Measurements from ENCODE around the gene PTGFRN. TPM values are rescaled to one million over a fixed set of nuclear protein-coding genes. Genes with fewer than 3 reads are reported as not detected.
A peak's percentile ranks its signal among the peaks of the same experiment; 100 is the strongest.
"Not testable (repeated sequence)": the region's sequence is repeated elsewhere in the genome, so short reads cannot be mapped to it uniquely, and the experiment has no call there.

PTGFRN gene
- total RNA-seq, 1 experiment from 2014 or later = 38.7 TPM

- no peak for TF ChIP-seq ZNF512 (CRISPR knock-in tag; IDR thresholded peaks at IDR 0.05; ENCODE audit: borderline replicate concordance)
- TF ChIP-seq IRF1 (CRISPR knock-in tag; IDR thresholded peaks at IDR 0.05) = no peak
Observed at GRCh38 chr1:116938216-116938615, 28.5 kb downstream of the PTGFRN start (continued).

GRCh38 chr1:116939780-116940543, 30.2 kb downstream of the PTGFRN start:
- CTCF ChIA-PET; DNase-seq (ENCODE audit: low spot score); H3K27ac Mint-ChIP-seq; H3K27me3 Mint-ChIP-seq (ENCODE audit: low read depth); H3K4me3 Mint-ChIP-seq; H3K9me3 Mint-ChIP-seq; ATAC-seq; POLR2A ChIA-PET: not testable (repeated sequence)
- peaks cover 17% of the 10 kb centered on the region for H3K36me3 Mint-ChIP-seq
- peaks cover 32% of the 10 kb centered on the region for H3K4me1 Mint-ChIP-seq

GRCh38 chr1:116940814-116941599, 31.3 kb downstream of the PTGFRN start:
- POLR2A ChIA-PET = no interaction called here
- DNase-seq (ENCODE audit: low spot score) = no peak
- TF ChIP-seq NR3C1 (CRISPR knock-in tag; conservative IDR thresholded peaks at IDR 0.05; ENCODE audit: low read depth) (no peak), USF2 (CRISPR knock-in tag; IDR thresholded peaks at IDR 0.05) (no peak), ESRRA (CRISPR knock-in tag; IDR thresholded peaks at IDR 0.05; ENCODE audit: borderline replicate concordance) (no peak), AR (CRISPR knock-in tag; IDR thresholded peaks at IDR 0.05) (no peak), ZNF232 (CRISPR knock-in tag; IDR thresholded peaks at IDR 0.05) (no peak), ETV6 (CRISPR knock-in tag; IDR thresholded peaks at IDR 0.05) (no peak), NR2C2 (CRISPR knock-in tag; IDR thresholded peaks at IDR 0.05) (no peak), ERG (CRISPR knock-in tag; IDR thresholded peaks at IDR 0.05) (no peak), ZNF416 (CRISPR knock-in tag; IDR thresholded peaks at IDR 0.05) (no peak), ATF1 (CRISPR knock-in tag; IDR thresholded peaks at IDR 0.05) (no peak), FOXP1 (CRISPR knock-in tag; IDR thresholded peaks at IDR 0.05; ENCODE audit: borderline replicate concordance) (no peak)
- TF ChIP-seq, protein P1, sequence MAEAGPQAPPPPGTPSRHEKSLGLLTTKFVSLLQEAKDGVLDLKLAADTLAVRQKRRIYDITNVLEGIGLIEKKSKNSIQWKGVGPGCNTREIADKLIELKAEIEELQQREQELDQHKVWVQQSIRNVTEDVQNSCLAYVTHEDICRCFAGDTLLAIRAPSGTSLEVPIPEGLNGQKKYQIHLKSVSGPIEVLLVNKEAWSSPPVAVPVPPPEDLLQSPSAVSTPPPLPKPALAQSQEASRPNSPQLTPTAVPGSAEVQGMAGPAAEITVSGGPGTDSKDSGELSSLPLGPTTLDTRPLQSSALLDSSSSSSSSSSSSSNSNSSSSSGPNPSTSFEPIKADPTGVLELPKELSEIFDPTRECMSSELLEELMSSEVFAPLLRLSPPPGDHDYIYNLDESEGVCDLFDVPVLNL (CRISPR knock-in tag; IDR thresholded peaks at IDR 0.05; ENCODE audit: borderline replicate concordance, low read depth) = no peak
- TF ChIP-seq, protein P2, sequence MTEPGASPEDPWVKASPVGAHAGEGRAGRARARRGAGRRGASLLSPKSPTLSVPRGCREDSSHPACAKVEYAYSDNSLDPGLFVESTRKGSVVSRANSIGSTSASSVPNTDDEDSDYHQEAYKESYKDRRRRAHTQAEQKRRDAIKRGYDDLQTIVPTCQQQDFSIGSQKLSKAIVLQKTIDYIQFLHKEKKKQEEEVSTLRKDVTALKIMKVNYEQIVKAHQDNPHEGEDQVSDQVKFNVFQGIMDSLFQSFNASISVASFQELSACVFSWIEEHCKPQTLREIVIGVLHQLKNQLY (CRISPR knock-in tag; IDR thresholded peaks at IDR 0.05) = no peak
- TF ChIP-seq, protein P3, sequence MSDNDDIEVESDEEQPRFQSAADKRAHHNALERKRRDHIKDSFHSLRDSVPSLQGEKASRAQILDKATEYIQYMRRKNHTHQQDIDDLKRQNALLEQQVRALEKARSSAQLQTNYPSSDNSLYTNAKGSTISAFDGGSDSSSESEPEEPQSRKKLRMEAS (CRISPR knock-in tag; IDR thresholded peaks at IDR 0.05) = no peak
- TF ChIP-seq, protein P4, sequence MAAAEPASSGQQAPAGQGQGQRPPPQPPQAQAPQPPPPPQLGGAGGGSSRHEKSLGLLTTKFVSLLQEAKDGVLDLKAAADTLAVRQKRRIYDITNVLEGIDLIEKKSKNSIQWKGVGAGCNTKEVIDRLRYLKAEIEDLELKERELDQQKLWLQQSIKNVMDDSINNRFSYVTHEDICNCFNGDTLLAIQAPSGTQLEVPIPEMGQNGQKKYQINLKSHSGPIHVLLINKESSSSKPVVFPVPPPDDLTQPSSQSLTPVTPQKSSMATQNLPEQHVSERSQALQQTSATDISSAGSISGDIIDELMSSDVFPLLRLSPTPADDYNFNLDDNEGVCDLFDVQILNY (CRISPR knock-in tag; IDR thresholded peaks at IDR 0.05) = no peak

More at GRCh38 chr1:116940814-116941599, 31.3 kb downstream of the PTGFRN start:
- Mint-ChIP-seq H3K4me3 (no peak overlapping the region), H3K4me1 (peaks cover 30% of the 10 kb centered on the region), H3K27me3 (ENCODE audit: low read depth) (no peaks in the 10 kb centered on the region), H3K9me3 (no peaks in the 10 kb centered on the region), H3K27ac (no peak overlapping the region), H3K36me3 (peaks cover 22% of the 10 kb centered on the region)
- CTCF ChIA-PET = interaction anchor here (0.6 to 1.3 kb wide), 3 partner anchors 204 to 1234 kb away, joined by 3 read pairs; no protein-coding TSS in a partner anchor
- peak; percentile 60 for ATAC-seq

All from WTC11 (cell line).